ENCODE data around the gene ZER1.

Gene ZER1

GRCh38 chr9:128690684-128691034 is 81.1 kb downstream of the ZER1 start:
- no peak for DNase-seq (ENCODE audit: low read depth)

GRCh38 chr9:128689820-128690683 is 81.7 kb downstream of the ZER1 start:
- peak; percentile 46 for DNase-seq (ENCODE audit: low read depth)

GRCh38 chr9:128689293-128689774 is 82.4 kb downstream of the ZER1 start:
- peak; percentile 54 for DNase-seq (ENCODE audit: low read depth)

GRCh38 chr9:128688501-128689292 is 83.0 kb downstream of the ZER1 start, which contains the start of gene SET:
SET (plus strand) TSS chr9:128689222; CDS start chr9:128689583, 361 bp downstream.
- peak; percentile 91 for DNase-seq (ENCODE audit: low read depth)

- no peak for DNase-seq (ENCODE audit: low read depth)
Observed at GRCh38 chr9:128687453-128687852, 84.3 kb downstream of the ZER1 start.

- DNase-seq (ENCODE audit: low read depth): peak; percentile 46
Observed at GRCh38 chr9:128685636-128686489, 85.9 kb downstream of the ZER1 start.

- DNase-seq (ENCODE audit: low read depth): peak; percentile 78
Observed at GRCh38 chr9:128684325-128685199, 87.2 kb downstream of the ZER1 start.

- no peak for DNase-seq (ENCODE audit: low read depth)
Observed at GRCh38 chr9:128684065-128684324, 87.7 kb downstream of the ZER1 start.

GRCh38 chr9:128683340-128684064 is 88.2 kb downstream of the ZER1 start:
- peak; percentile 88 for DNase-seq (ENCODE audit: low read depth)

Measured in iris pigment epithelial cell (primary cell).